GM03348 (cell line): Measurements from ENCODE around the gene GPLD1.
A peak's percentile ranks its signal among the peaks of the same experiment; 100 is the strongest.
"Not testable (repeated sequence)": the region's sequence is repeated elsewhere in the genome, so short reads cannot be mapped to it uniquely, and the experiment has no call there.

Experiments used
- DNase-seq: peaks from one replicate; pipeline ENCODE4 v3.0.0; 2012; ENCODE audit warnings: low spot score

Gene GPLD1

GRCh38 chr6:24453921-24454320, 35.5 kb downstream of the GPLD1 start:
- no peak for DNase-seq

- no peak for DNase-seq
Measured at GRCh38 chr6:24451581-24452388, 37.6 kb downstream of the GPLD1 start.

- DNase-seq: no peak
Measured at GRCh38 chr6:24448828-24449525, 40.4 kb downstream of the GPLD1 start.

- no peak for DNase-seq
Measured at GRCh38 chr6:24448396-24448795, 41.0 kb downstream of the GPLD1 start.

GRCh38 chr6:24446670-24447069, 42.7 kb downstream of the GPLD1 start:
- DNase-seq: no peak

GRCh38 chr6:24445704-24446103, 43.7 kb downstream of the GPLD1 start:
- no peak for DNase-seq

GRCh38 chr6:24444588-24444987, 44.8 kb downstream of the GPLD1 start:
- no peak for DNase-seq

GRCh38 chr6:24441599-24441904, 47.8 kb downstream of the GPLD1 start:
- DNase-seq: no peak

GRCh38 chr6:24440897-24441598, 48.3 kb downstream of the GPLD1 start:
- no peak for DNase-seq

GRCh38 chr6:24439858-24440539, 49.4 kb downstream of the GPLD1 start:
- no peak for DNase-seq

GRCh38 chr6:24436979-24437378, 52.4 kb downstream of the GPLD1 start:
- DNase-seq: no peak

GRCh38 chr6:24432611-24433010, 56.8 kb downstream of the GPLD1 start:
- no peak for DNase-seq

- peak; percentile 60 for DNase-seq
Measured at GRCh38 chr6:24431045-24431451, 58.3 kb downstream of the GPLD1 start.

- DNase-seq: peak; percentile 22
Measured at GRCh38 chr6:24430086-24430485, 59.3 kb downstream of the GPLD1 start.

- DNase-seq: no peak
Measured at GRCh38 chr6:24429146-24429545, 60.2 kb downstream of the GPLD1 start.

GRCh38 chr6:24428615-24429014, 60.8 kb downstream of the GPLD1 start:
- peak; percentile 16 for DNase-seq

- no peak for DNase-seq
Measured at GRCh38 chr6:24426729-24427446, 62.5 kb downstream of the GPLD1 start.

- DNase-seq: no peak
Measured at GRCh38 chr6:24425091-24425490, 64.3 kb downstream of the GPLD1 start.

GRCh38 chr6:24419526-24419925, 69.9 kb downstream of the GPLD1 start:
- DNase-seq: no peak

- no peak for DNase-seq
Measured at GRCh38 chr6:24415753-24416152, 73.6 kb downstream of the GPLD1 start.

GRCh38 chr6:24414531-24414930, 74.8 kb downstream of the GPLD1 start:
- DNase-seq: not testable (repeated sequence)

GRCh38 chr6:24412294-24412693, 77.1 kb downstream of the GPLD1 start:
- DNase-seq: no peak
